GM19099 (cell line): Measurements from ENCODE around the gene PDE1A.

ENCODE experiments used
- POLR2A ChIP-seq: IDR thresholded peaks from 3 replicates; pipeline ENCODE4 v1.6.1; 2011; ENCODE audit warnings: low read depth; ENCODE audit not compliant: insufficient read length; ENCODE audit errors: extremely low read depth

Gene PDE1A

DNA sequence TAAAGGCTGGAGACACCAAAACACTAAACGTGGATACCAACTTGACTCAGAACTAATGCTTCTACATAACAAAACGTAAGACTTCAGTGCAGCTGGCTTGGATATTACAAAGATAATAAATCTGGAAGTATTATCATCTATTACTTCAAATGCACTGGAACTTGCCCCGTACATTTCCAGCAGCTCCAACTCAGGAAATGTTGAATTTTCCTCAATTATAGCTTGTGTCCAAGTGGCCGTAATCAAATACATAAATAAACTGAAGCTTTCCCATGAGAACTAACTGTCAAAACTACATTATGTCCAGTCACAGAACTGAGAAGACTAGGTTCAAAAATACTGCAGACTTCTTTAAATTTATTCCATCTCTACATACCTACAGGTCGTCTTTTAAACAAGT lies 6.2 kb downstream of the PDE1A start:
- TF ChIP-seq POLR2A, result no peak

DNA sequence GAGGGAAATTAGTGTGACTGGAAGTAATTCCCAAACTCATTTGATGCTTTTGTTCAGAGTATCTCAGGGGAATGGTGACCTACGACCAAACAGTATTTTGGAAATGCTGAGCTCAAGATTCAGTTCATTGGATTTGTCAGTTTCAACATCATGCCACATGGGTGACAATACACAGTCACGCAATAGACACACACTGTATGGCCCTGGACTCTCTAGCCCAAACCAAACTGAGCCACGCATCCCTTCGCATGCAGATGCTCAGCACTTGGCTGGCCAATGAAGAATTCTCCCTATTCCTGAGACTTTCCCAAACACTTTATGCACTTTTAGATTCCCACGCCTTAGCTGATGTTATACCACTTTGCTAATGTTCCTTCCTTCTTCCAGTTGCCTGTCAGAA lies 10.0 kb downstream of the PDE1A start:
- TF ChIP-seq POLR2A, result no peak

DNA sequence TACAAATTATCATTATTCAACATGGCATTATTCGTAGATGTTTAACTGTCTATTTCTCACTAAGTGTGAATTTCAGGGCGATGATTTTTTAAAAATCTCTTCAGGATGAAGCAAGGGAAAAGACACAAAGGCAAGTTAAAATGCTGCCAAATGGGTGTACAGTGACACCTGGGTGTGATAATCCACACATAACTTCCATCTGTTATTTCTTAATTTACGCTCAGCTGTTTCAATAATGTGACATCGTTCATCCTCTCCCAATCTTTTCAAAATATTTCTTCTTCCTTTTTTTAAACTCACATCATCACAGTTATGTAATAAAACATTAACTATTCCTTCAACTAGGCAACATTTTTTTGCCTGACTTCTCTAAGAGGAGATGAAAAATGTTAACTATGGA lies 10.6 kb downstream of the PDE1A start:
- no peak for TF ChIP-seq POLR2A

DNA sequence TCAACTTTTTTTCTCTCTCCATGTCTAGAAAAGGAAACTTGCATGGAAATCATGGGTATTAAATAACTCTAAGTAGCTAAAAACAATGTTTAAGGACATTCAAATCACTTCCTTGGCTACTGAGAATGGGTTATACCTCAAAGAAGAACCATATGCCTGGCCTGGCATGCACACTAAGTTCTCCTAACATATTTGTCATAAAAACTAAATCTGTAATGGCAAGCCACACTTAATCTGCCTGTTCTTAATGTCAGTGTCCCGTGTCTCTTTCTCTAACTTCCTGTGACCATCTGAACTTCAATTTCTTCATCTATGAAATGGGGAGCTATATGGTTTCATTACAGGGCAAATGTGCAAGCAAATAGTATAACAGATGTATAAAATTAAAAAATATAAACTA lies 11.1 kb downstream of the PDE1A start:
- no peak for TF ChIP-seq POLR2A

DNA sequence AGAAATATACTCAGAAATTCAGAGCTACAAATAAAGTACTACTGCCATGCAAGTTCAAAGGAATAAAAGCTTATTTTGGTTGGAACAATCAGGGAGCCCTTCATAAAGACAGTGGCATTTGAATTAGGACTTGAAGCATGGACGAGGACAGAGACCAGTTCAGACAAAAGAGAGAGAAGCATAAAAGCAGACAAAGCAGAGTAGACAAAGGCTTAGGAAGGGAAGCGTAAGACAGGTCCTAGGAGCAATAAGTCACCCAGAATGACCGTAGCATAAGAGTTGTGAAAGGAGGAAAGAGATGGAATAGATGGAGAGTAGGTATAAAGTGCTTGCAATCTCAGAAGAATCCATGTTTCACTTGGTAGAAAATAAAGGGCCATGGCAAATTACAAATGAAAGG lies 14.0 kb downstream of the PDE1A start:
- no peak for TF ChIP-seq POLR2A

DNA sequence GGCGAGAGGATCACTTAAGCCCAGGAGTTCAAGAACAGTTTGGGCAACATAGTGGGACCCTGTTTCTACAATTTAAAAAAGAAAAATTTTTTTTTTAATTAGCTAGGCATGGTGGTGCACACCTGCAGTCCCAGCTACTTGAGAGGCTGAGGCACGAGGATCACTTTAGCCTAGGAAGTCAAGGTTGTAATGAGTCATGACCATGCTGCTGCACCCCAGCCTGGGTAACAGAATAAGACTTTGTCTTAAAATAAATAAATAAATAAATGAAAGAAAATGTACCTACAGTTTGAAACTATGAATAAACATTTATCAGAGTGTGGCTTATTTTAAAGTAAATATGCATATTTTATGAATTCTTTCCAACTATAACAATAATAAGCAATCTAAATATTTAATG lies 16.7 kb downstream of the PDE1A start:
- no peak for TF ChIP-seq POLR2A

DNA sequence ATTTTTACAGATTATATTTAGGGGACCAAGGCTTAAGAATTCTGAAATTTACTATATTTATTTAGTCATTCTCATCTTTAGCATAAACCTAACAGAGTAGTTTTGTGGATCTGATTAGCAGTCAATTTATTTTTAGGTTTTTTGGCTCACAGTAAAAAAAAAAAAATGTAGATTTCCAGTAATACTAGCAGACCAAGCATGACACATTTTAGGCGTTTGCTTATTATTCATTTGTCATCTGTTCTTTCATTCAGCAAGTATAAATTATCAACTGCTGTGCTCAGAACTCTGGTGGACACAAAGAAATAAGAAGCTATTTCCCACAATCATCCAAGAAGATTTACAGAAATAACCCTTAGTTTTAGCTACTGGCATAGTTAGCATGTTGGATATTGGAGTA lies 20.6 kb downstream of the PDE1A start:
- TF ChIP-seq POLR2A, result no peak

DNA sequence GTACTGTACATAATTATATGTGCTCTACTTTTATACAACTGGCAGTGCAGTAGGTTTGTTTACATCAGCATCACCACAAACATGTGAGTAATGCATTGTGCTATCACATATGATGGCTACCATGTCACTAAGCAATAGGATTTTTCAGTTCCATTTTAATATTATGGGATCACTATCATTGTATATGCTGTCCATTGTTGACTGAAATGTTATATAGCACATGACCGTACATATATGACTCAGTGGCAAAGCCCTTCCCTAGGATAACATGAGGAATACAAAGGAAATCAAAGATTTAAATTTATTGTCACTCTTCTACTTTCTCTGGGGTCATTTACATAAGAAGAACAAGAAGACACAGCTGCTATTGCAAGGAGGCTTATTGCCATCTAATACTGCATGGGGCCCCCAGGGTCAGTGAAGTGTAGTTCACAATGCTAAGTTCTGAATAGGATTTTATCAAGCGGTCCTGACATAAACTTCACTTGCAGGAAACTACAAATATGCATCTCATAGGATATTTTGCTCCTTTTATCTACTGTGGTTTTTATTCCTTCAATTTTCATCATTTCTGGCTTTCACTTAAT lies 21.8 kb downstream of the PDE1A start:
- no peak for TF ChIP-seq POLR2A

DNA sequence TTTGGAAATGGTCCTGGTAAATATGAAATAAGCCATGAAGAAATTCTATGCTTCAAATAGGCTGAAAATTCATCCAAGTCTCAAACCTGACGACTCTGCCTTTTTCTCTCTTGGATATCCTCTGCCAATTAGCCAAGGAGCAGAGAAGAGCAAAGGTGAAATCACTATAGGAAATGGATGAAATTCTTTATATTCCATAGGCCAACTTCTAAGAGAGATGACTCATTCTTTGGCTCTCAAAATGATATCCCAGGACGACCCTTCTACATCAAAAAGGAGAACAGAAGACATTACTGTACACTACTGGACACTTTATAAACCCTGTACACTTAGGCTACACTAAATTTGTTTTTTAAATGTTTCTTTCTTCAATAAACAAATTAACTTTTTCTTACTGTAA lies 22.7 kb downstream of the PDE1A start:
- TF ChIP-seq POLR2A, result no peak

DNA sequence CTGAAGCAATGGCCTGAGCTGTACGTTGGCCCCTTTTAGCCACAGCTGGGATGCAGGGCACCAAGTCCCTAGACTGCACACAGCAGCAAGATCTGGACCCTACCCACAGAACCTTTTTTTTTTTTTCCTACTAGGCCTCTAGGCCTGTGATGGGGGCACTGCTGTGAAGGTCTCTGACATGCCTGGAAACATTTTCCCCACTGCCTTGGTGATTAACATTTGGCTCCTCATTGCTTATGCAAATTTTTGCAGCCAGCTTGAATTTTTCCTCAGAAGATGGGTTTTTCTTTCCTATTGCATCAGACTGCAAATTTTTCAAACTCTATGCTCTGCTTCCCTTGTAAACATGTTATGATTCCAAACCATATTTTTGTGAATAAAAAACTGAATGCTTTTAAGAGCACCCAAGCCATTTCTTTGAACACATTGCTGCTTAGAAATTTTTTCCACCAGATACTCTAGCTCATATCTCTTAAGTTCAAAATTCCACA lies 33.5 kb downstream of the PDE1A start:
- no peak for TF ChIP-seq POLR2A

DNA sequence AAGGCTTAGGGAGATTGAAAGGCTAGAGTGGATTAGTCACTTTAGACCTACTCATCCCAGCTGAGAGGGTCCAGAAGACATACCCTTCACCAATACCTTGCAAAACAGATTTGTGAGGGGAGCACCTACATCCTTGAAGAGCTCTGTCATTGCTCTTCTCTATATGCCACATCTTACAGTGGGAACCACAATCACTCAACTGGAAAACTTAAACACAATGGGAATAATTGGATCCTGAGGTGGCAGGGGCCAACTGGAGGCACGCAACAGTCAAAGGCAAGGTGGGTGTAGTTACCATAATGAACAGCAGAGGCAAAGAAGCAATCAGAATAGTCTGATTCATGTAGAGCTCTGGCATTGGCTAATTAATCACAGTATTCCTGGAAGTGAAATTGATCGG lies 35.4 kb downstream of the PDE1A start:
- TF ChIP-seq POLR2A, result no peak

DNA sequence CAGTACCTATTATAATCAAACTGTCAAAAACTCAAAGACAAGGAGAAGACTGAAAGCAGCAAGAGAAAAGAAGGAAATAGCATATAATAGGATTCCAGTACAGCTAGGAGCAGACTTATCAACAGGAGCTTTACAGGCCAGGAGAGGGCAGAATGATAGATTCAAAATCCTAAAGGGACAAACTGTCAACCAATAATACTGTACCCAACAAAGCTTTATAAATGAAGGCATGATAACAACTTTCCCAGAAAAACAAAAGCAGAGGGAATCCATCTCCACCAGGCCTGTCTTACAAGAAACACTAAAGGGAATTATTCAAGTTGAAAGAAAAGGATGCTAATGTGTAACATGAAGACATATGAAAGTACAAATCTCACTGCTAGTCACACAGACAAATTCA lies 42.0 kb downstream of the PDE1A start:
- TF ChIP-seq POLR2A, result no peak

DNA sequence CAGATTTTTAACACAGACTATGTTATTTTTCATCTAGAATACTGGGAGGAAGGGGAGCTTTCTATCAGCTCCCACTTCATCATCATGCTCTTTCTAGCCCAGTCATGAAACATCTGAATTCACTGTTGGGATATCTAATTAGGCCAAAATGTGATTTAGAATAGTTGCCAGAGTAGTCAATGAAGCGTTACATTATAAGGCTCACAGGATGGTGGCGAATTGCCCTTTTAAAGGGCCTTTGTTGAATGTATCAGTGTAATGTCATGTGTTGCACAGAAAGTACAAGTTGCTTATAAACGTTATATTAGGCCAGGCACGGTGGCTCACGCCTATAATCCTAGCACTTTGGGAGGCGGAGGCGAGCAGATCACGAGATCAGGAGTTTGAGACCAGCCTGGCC lies 45.6 kb downstream of the PDE1A start:
- no peak for TF ChIP-seq POLR2A

DNA sequence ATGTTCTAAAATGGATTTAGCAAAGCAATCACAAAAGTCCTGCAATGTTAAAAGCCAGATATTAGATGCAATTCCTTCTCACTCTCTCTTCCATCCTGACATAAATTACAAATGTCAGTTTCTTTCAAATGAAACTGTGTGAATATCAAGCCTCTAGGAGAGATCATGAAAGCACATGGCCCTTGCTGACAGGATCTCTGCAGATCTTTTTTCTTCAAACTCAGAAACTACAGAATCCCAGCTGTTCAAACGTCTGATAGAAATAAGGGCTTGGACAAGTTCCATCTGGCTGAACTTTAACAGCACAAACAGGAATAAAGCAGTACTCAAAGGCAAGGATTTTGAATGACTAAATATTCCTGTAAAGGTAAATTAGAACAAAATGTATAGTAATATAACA lies 47.6 kb downstream of the PDE1A start:
- no peak for TF ChIP-seq POLR2A

DNA sequence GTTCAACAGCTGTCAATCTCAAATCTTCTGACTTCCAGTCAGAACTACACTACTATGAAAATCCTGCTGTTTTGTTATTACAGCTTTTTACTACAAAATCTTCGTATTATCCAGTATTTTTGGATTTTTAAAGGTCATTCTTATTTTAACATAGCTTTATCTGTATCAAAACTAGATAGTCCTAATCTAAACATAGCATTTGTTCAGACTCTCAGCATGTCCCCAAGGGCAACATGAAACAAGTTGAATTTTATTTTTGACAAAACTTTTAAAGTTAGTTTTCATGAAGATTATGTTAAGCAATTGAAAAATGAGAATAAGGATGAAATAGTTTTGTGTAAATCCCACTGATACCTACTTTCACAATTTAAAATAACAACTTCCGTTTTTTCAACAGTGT lies 48.1 kb downstream of the PDE1A start:
- no peak for TF ChIP-seq POLR2A

DNA sequence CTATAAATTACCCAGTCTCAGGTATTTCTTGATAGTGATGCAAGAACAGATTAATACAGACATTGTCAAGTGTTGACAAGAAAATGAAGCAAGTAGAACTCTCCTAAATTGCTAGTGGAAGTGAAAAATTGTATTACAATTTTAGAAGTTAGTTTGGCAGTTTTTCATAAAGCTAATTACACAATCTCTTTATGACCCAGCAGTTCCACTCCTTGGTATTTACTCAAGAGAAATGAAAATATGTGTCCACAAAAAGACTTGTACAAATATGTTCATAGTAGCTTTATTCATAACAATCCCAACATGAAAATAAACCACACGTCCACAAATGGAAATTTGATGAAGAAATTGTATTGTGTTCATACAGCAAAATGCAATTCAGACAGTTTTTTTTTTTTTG lies 49.4 kb downstream of the PDE1A start:
- no peak for TF ChIP-seq POLR2A

DNA sequence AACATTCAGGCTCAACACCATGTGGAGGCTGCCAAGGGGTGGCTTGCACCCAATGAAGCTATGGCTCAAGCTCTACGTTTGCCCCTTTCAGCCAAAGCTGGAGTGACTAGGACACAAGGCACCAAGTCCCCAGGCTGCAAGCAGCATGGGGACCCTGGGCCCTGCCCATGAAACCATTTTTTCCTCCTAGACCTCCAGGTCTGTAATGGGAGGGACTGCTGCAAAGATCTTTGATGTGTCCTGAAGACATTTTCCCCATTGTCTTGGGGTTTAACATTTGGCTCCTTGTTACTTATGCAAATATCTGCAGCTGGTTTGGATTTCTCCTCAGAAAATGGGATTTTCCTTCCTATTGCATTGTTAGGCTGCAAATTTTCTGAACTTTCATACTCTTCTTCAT lies 51.0 kb downstream of the PDE1A start:
- no peak for TF ChIP-seq POLR2A
